CD1c-positive myeloid dendritic cell (primary cell): ENCODE data around the gene VTI1B.
"Not testable (repeated sequence)": the region's sequence is repeated elsewhere in the genome, so short reads cannot be mapped to it uniquely, and the experiment has no call there.

Experiments
- DNase-seq: peaks from one replicate; pipeline ENCODE4 v3.0.0-alpha.2; 2016; ENCODE audit errors: extremely low spot score

The VTI1B gene

DNA sequence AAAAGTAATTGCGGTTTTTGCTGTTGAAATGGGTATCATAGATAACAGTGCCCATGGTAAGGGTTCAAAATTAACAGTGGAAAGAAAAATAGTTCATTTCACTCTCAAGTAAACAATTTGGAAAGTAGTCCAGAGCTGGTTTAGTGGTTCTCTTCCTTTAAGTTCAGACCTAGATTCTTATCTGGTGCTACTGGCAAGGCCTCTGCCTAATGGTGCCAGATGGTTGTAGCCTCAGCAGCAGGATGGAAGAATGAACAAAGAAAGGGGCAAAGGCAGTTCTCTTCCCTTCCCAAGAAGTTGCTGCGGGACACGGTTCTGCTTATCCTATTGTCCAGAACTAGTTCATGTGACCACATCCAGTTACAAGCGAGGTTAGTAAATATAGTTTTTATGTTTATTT, 44.2 kb downstream of the VTI1B start:
- no peak for DNase-seq

DNA sequence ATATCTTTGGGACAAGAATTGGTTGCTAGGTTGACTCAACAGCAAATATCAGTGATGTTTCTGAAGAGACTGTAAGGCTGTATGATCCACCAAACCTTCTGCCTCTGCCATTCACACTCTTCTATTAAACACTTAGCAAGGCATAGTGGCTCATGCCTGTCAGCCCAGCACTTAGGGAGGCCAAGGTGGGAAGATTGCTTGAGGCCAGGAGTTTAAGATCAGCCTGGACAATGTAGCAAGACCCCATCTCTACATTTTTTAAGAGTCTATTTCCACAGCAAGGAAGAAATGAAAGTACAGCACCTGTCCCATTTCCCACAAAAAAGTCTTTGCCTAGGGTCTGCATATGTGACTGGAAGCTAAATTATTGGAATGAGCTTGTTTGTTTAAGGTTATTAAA, 46.9 kb downstream of the VTI1B start:
- no peak for DNase-seq

DNA sequence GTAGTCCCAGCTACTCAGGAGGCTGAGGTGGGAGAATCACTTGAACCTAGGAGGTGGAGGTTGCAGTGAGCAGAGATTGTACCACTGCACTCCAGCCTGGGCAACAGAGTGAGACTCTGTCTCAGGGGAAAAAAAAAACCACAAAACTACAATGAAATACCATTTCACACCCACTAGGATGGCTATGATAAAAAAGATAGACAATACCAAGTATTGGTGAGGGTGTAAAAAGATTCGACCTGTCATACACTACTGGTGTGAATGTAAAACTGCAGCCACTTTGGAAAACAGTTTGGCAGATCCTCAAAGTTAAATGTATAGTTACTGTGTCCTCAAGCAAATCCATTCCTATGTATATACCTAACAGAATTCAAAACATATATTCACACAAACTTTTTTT, 48.3 kb downstream of the VTI1B start:
- DNase-seq = not testable (repeated sequence)

DNA sequence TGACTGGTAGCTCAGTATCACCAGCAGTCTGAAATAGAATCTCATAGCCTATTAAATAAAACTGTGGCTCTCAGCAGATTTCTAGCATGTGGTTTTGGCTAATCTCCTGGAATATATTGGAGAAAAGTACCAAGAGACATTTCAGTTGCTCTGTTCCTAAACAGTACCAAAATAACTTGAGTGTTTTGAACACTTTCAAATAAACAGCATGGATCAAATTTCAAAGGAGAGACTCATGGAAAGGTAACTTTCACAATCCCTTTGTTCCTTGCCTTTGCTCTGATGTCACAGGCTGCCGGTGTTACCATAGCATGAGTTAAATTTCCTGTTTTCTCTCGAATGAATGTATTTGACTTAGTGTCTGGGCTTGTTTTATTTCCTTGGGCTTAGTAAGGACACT, 51.3 kb downstream of the VTI1B start:
- DNase-seq = no peak

DNA sequence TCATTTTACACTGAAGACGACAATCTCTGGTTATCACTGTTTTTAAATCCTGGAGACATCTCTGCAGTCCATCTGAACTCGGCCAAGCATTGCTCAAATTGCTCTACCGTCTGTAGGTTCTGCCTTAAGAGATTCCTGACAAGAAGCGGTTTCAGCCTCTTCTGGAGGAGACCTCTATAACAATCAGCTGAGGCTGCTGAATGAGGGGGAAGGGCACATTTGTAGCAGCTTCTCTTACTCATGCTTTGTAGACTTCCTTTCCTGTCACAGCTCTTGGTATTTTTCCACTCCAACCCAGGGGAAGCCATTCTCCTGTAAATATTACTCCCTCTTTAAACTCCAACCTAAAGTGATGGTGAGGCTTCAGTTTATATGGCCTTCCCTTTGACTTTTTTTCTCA, 51.8 kb downstream of the VTI1B start:
- peak; percentile 17 for DNase-seq

DNA sequence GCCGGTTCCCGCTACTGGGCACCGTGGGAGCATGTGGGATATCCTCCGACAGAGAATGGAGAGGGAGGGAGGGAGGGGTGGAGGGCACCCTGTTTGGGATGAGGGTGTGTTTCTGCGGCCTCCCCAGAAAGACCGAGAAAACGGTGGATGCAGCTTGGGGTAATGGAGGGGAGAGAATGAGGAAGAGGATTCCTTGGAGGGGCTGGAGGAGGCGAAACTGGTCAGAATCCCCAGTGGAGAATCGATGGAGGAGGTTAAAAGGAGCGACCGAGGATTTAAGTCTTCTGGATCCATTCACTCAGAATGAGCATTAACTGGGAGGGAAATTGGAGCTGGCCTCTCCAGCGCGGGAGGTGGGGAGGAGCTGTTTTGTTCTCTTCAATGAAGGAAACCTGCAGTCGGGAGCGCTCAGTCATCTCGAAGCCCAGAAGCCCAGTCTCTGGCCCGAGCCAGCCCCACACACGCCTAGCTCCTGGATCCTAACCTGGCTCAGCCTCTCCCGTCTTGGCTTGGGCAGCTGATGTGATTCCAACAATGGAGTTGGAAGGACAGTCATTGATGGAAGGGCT, 54.1 kb downstream of the VTI1B start:
- DNase-seq = no peak

DNA sequence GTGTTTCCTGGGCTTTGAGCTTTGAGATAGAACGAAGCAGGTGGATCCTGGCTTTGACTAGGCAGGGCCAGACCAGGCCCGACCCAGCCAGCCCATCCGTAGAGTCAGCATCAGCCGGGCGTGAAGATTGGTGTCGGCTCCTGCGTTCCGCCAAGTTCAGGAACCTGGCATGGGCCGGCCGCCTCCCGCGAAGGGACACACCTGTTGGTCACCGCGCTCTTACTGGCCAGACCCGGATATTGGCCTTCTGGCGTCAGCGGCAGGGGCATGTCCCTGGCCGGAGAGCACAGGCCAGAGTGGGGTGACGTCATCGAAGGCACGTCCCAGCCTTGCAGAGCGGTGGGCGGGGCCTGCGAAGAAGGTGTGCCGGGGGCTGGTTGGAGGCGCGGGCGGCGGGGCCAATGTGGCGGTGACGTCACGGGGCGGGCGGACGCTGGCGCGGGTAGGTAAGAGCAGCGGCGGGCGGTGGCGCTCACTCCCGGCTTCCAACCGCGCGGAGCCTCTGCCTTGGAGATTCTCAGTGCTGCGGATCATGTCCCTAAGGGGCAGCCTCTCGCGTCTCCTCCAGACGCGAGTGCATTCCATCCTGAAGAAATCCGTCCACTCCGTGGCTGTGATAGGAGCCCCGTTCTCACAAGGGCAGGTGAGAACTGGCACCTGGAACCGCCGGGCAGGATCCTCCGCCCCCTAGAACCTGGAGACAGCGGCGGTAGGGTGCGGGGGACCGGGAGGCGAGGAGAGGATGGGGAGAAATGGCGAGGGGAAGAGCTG, 54.8 kb downstream of the VTI1B start, which contains the start of gene ARG2:
Gene ARG2 (plus strand): TSS at position 475 of the 771 bp plus-strand sequence. CDS start 58 bp downstream, at position 533.
- DNase-seq = peak; percentile 95

DNA sequence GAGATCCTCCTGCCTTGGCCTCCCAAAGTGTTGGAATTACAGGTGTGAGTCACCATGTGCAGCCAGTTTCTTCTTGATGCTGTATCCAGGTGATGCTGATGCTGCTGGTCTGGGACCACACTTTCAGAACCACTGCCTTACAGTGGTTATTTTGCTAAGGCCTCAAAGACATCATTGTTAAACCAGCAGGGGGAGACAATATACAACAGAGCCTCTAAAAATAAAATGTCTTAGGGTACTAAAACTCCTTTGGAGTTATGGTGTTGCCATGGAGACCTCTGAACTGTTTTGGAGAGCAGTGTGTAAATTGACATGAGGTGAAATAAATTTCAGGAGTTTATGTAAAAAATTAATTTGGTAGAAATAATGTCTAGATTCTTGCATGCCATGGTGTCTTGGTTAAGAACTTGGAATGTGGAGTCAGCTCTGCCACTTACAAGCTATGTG, 55.8 kb downstream of the VTI1B start:
- peak; percentile 82 for DNase-seq

DNA sequence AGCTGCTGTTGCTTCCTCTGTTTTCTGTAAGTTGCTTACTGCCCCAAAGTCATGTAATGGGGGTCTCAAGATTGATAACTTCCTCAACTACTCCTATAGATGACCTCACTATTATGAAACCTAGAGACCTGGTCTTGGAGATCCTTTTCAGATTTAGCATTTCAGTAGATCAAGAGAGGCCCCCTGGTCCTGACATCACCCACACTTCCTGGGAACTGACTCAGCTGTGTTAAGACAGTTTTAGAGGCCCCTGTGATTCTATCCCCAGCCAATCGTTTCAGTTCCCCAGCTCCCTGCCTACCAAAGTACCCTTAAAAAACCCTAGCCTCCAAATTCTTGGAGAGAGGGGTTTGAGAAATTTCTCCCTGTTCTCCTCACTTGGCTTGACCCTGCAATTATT, 63.9 kb downstream of the VTI1B start:
- peak; percentile 18 for DNase-seq

DNA sequence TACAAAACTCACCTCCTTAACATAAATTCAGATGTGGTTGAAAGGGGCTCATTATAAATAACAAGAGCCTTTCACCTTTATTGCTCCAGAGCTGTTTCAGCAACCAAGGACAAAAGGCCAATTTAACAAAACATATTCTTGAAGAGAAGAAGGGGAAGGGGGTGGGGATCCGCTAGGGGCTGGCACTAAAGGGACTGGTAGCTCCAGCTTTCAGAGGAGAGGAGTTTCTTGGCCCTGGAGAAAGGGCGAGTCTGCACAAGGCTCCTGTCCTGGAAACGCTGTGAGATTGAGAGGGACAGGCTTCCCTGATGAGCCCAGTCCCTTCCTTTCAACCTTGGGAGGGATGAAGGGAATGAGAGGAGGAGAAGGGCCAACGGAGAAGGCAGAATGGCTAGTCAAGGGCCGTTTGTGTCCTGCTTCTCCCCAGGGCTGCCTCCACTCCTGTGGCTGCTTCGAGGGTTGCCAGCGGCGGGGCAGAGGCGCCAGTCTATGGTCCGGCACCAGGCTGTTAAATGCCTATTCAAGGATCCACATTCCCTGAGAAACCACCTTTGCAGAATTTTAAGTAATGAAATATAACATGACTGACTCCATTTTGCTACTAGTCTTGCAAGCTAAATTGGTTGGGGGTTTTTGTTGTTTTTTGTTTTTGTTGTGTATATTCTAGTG, 64.7 kb downstream of the VTI1B start:
- no peak for DNase-seq

DNA sequence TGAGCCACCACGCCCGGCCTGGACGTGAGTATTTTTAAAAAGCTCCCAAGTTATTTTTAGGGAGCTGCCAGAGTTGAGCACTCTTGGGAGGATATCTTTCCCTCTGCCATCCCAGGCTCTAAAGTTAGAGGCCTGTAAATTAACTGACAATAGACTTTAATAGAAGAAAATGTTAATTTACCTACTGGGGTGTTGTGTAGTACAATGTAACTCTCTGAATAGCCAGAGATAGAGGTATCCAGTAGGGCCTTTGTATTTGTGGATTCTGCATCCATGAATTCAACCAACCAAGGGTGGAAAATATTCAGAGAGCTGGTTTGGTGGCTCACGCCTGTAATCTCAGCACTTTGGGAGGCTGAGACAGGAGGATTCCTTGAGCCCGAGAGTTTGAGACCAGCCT, 66.8 kb downstream of the VTI1B start:
- no peak for DNase-seq

DNA sequence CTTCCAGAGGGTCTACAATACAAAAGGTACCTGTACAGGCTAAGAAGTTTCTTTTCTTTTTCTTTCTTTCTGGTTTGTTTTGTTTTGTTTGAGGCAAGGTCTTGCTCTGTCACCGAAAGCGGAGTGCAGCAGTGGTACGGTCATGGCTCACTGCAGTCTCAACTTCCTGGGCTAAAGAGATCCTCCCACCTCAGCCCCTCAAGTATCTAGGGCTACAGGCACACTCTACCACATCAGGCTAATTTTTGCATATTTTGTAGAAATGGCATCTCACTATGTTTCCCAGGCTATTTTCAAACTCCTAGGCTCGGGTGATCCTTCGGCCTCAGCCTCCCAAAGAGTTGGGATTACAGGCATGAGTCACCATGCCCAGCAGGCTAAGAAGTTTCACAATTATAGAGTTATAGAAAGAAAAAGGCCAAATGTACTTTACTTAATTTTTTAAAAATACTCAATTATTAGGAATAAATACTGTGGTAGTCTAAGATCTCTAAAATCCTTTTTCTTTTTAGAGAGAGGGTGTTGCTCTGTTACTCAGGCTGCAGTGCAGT, 71.4 kb downstream of the VTI1B start:
- no peak for DNase-seq

DNA sequence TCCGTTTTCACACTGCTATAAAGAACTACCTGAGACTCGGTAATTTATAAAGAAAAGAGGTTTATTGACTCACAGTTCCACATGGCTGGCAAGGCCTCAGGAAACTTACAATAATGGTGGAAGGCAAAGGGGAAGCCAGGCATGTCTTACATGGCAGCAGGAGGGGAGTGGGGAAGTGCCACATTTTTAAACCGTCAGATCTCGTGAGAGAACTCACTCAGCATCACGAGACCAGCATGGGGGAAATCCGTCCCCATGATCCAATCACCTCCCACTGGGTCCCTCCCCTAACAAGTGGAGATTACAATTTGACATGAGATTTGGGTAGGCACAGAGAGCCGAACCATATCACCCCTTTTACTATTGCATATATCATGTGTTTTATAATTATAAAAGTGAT, 72.4 kb downstream of the VTI1B start:
- peak; percentile 51 for DNase-seq

DNA sequence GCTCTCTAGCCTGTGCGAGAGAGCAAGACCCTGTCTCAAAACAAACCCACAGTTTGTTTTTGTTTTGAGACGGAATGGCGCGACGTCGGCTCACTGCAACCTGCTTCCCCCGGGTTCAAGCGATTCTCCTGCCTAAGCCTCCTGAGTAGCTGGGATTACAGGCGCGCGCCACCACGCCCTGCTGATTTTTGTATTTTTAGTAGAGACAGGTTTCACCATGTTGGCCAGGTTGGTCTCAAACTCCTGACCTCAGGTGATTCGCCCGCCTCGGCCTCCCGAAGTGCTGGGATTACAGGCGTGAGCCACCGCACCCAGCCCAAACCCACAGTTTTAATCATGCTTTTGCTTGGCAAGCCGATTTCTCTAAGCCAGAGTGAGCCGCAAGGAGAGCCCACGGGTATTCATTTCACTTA, 73.9 kb downstream of the VTI1B start:
- not testable (repeated sequence) for DNase-seq

DNA sequence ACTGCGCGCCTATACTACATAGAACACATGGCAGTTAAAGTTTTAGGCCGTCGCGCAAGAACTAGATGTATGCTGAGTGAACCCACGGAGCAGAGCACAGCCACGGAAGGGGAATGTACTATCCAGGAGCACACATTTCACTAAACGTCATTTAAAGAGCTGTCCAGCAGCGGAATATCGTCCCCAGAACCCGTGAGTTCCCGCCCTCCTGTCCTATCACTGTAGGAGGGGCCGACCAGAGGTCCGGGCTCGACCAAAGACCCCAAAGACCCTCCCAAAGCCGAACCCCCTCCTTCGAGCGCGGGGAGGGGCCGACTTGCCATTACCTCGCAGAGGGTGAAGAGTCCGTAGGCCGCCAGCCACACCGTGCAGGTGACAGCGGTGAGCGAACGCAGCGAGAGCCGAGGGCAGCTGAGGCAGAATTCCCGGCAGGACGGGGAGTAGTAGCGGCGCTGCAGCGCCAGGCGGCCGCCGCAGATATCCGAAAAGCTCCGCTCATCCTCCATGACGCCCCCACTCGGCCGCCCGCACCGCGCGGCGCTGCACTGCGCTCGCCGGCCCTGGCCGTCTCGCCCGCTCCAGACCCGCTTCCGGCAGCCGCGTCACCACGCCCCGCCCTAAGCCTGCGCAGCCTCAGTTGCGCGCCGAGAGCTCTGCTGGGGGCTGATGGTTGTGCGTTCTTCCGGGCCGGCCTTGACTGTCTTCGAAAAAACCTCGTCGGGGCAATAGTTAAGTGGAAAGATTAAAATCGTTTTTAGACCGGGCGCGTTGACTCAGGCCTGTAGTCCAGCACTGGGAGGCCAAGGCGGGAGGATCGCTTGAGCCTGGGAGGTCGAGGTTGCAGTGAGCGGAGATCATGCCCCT, 74.5 kb downstream of the VTI1B start, which contains the start of gene PIGH:
Gene PIGH (minus strand): TSS at position 571 of the 864 bp plus-strand sequence. CDS start 65 bp downstream, at position 506.
- DNase-seq = peak; percentile 95
